Mammary epithelial cell (primary cell): ENCODE measurements around the gene UBE2K.

Experiments
- CTCF ChIP-seq, 2 donors: IDR thresholded peaks in 1 of 2; conservative IDR thresholded peaks in 1 of 2; 2 replicates each; pipeline ENCODE4 v1.5.1; 2011 to 2012; ENCODE audit warnings: inconsistent platforms in 2 of 2, low read length in 2 of 2, mild to moderate bottlenecking in 2 of 2, control low read depth in 1 of 2, low read depth in 1 of 2; ENCODE audit not compliant: insufficient read depth in 1 of 2; ENCODE audit errors: extremely low read depth in 1 of 2
- EZH2 ChIP-seq: IDR thresholded peaks from 2 replicates; pipeline ENCODE4 v1.6.1; 2012; ENCODE audit warnings: low read length, inconsistent platforms, borderline replicate concordance

- TF ChIP-seq CTCF (conservative IDR thresholded peaks at IDR 0.05 in 1 of 2, IDR thresholded peaks at IDR 0.05 in 1 of 2; ENCODE audit: extremely low read depth in 1 of 2, insufficient read depth in 1 of 2, low read depth in 1 of 2, low read length in 2 of 2) (no peak), EZH2 (no peak)
Observed at GRCh38 chr4:39721788-39722187, 23.9 kb downstream of the UBE2K start.
